Endothelial cell of umbilical vein (primary cell): ENCODE data around the gene ACAD11.

Source experiments
- EZH2 ChIP-seq: IDR thresholded peaks from 2 replicates; pipeline ENCODE4 v1.6.1; 2012; ENCODE audit warnings: borderline replicate concordance, low read depth, mild to moderate bottlenecking, moderate library complexity, low read length, inconsistent platforms; ENCODE audit not compliant: severe bottlenecking
- POLR2A ChIP-seq: IDR thresholded peaks from 2 replicates; pipeline ENCODE4 v1.6.1; 2012; ENCODE audit warnings: low read depth, mild to moderate bottlenecking, control low read depth, low read length
- POLR2AphosphoS5 ChIP-seq: IDR thresholded peaks from 2 replicates; pipeline ENCODE4 v1.6.1; 2012; ENCODE audit warnings: low read depth, mild to moderate bottlenecking, control low read depth, low read length, moderate library complexity; ENCODE audit not compliant: insufficient read depth
- TF ChIP-seq, protein P1 (sequence below), 2 donors: IDR thresholded peaks; 1 replicate in 1 of 2; 2 replicates in 1 of 2; pipeline ENCODE4 v1.5.1; 2011; ENCODE audit warnings: low read length in 2 of 2, mild to moderate bottlenecking in 2 of 2, moderate library complexity in 2 of 2, control low read depth in 1 of 2, inconsistent platforms in 1 of 2, low read depth in 1 of 2; ENCODE audit not compliant: insufficient read depth in 1 of 2; ENCODE audit errors: extremely low read depth in 1 of 2
- TF ChIP-seq, protein P2 (sequence below): IDR thresholded peaks from 2 replicates; pipeline ENCODE4 v1.6.1; 2011; ENCODE audit not compliant: insufficient read depth, insufficient read length

DNA sequence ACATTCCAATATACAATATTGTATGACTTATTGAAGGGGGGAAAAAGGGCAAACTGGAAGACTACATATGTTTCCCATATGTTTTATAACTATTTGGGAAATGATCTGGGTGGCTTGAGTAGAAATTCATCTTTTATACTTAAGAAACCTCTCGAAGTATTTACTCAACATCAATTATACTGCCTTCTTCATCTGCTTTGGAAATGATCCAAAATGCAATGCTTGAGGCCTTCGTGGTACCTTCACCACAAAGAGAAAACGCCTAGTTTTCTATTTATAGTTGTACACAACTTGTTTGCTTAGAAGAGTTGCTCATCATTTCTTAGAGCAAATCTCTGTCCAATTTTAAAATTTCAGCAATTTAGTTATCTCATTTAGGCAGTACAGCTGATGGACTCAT, 43.7 kb downstream of the ACAD11 start:
- TF ChIP-seq, protein P1, sequence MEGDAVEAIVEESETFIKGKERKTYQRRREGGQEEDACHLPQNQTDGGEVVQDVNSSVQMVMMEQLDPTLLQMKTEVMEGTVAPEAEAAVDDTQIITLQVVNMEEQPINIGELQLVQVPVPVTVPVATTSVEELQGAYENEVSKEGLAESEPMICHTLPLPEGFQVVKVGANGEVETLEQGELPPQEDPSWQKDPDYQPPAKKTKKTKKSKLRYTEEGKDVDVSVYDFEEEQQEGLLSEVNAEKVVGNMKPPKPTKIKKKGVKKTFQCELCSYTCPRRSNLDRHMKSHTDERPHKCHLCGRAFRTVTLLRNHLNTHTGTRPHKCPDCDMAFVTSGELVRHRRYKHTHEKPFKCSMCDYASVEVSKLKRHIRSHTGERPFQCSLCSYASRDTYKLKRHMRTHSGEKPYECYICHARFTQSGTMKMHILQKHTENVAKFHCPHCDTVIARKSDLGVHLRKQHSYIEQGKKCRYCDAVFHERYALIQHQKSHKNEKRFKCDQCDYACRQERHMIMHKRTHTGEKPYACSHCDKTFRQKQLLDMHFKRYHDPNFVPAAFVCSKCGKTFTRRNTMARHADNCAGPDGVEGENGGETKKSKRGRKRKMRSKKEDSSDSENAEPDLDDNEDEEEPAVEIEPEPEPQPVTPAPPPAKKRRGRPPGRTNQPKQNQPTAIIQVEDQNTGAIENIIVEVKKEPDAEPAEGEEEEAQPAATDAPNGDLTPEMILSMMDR (IDR thresholded peaks at IDR 0.05; ENCODE audit: extremely low read depth in 1 of 2, insufficient read depth in 1 of 2, low read depth in 1 of 2, low read length in 2 of 2), result no peak
- TF ChIP-seq, protein P2, sequence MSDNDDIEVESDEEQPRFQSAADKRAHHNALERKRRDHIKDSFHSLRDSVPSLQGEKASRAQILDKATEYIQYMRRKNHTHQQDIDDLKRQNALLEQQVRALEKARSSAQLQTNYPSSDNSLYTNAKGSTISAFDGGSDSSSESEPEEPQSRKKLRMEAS, result no peak
- TF ChIP-seq POLR2A, result no peak
- no peak for TF ChIP-seq EZH2
- TF ChIP-seq POLR2AphosphoS5, result no peak
